HEK293 (cell line): ENCODE results near the gene CEP83.
A peak's percentile ranks its signal among the peaks of the same experiment; 100 is the strongest.

ENCODE experiments used
- FEZF1 ChIP-seq: fragments of 450-650 bp; formaldehyde crosslinking; IDR thresholded peaks from 2 replicates; pipeline ENCODE4 v1.5.1; 2016; ENCODE audit warnings: missing biosample characterization, missing genetic modification characterization
- HOXC10 ChIP-seq: sonication (generic); formaldehyde crosslinking; IDR thresholded peaks from 2 replicates; pipeline ENCODE4 v1.8.1; 2023; ENCODE audit warnings: mild to moderate bottlenecking, missing genetic modification reagents
- KLF1 ChIP-seq: fragments of 450-650 bp; formaldehyde crosslinking; IDR thresholded peaks from 2 replicates; pipeline ENCODE4 v1.5.1; 2016; ENCODE audit warnings: missing biosample characterization, missing genetic modification characterization
- KLF10 ChIP-seq: fragments of 450-650 bp; IDR thresholded peaks from 2 replicates; pipeline ENCODE4 v1.5.1; 2018; ENCODE audit warnings: missing biosample characterization, mild to moderate bottlenecking, missing genetic modification characterization
- KLF8 ChIP-seq: fragments of 450-650 bp; formaldehyde crosslinking; IDR thresholded peaks from 2 replicates; pipeline ENCODE4 v1.5.1; 2016; ENCODE audit warnings: missing biosample characterization, missing genetic modification characterization
- SALL2 ChIP-seq: fragments of 450-650 bp; formaldehyde crosslinking; IDR thresholded peaks from 2 replicates; pipeline ENCODE4 v1.5.0; 2017; ENCODE audit warnings: missing biosample characterization, mild to moderate bottlenecking, missing genetic modification characterization, borderline replicate concordance
- TCF7L2 ChIP-seq: IDR thresholded peaks from 2 replicates; pipeline ENCODE4 v1.6.1; 2011; ENCODE audit warnings: low read depth, mild to moderate bottlenecking, inconsistent platforms, low read length, moderate library complexity, borderline replicate concordance
- ZNF146 ChIP-seq: fragments of 450-650 bp; formaldehyde crosslinking; IDR thresholded peaks from 2 replicates; pipeline ENCODE4 v1.5.1; 2016; ENCODE audit warnings: missing biosample characterization, missing genetic modification characterization
- ZNF157 ChIP-seq: fragments of 450-650 bp; formaldehyde crosslinking; IDR thresholded peaks from 2 replicates; pipeline ENCODE4 v1.5.1; 2016; ENCODE audit warnings: missing biosample characterization, missing genetic modification characterization
- ZNF169 ChIP-seq: fragments of 450-650 bp; formaldehyde crosslinking; IDR thresholded peaks from 2 replicates; pipeline ENCODE4 v1.5.1; 2016; ENCODE audit warnings: missing biosample characterization, missing genetic modification characterization
- ZNF19 ChIP-seq: fragments of 450-650 bp; formaldehyde crosslinking; IDR thresholded peaks from 2 replicates; pipeline ENCODE4; 2016; ENCODE audit warnings: missing biosample characterization, missing genetic modification characterization, low read depth
- ZNF211 ChIP-seq: fragments of 450-650 bp; formaldehyde crosslinking; IDR thresholded peaks from 2 replicates; pipeline ENCODE4 v1.5.1; 2016; ENCODE audit warnings: low read depth, missing biosample characterization, missing genetic modification characterization
- ZNF266 ChIP-seq: fragments of 450-650 bp; formaldehyde crosslinking; IDR thresholded peaks from 2 replicates; pipeline ENCODE4 v1.5.1; 2016; ENCODE audit warnings: missing biosample characterization, missing genetic modification characterization, low read depth
- ZNF473 ChIP-seq: fragments of 450-650 bp; formaldehyde crosslinking; IDR thresholded peaks from 2 replicates; pipeline ENCODE4 v1.5.1; 2017; ENCODE audit warnings: missing biosample characterization, missing genetic modification characterization
- ZNF561 ChIP-seq: fragments of 450-650 bp; IDR thresholded peaks from 2 replicates; pipeline ENCODE4 v1.5.1; 2018; ENCODE audit warnings: missing biosample characterization, missing genetic modification characterization, borderline replicate concordance
- ZNF571 ChIP-seq: fragments of 450-650 bp; formaldehyde crosslinking; IDR thresholded peaks from 2 replicates; pipeline ENCODE4 v1.5.0; 2017; ENCODE audit warnings: missing biosample characterization, missing genetic modification characterization
- ZNF660 ChIP-seq: fragments of 450-650 bp; IDR thresholded peaks from 2 replicates; pipeline ENCODE4 v1.5.1; 2018; ENCODE audit warnings: missing biosample characterization, mild to moderate bottlenecking, missing genetic modification characterization
- ZNF670 ChIP-seq: fragments of 450-650 bp; formaldehyde crosslinking; IDR thresholded peaks from 2 replicates; pipeline ENCODE4 v1.5.1; 2016; ENCODE audit warnings: missing biosample characterization, missing genetic modification characterization, low read depth
- ZNF776 ChIP-seq: fragments of 450-650 bp; formaldehyde crosslinking; IDR thresholded peaks from 2 replicates; pipeline ENCODE4 v1.5.0; 2017; ENCODE audit warnings: missing biosample characterization, missing genetic modification characterization, borderline replicate concordance
- ZNF830 ChIP-seq: fragments of 450-650 bp; IDR thresholded peaks from 2 replicates; pipeline ENCODE4 v1.5.0; 2018; ENCODE audit warnings: missing biosample characterization, missing genetic modification characterization, low read depth, mild to moderate bottlenecking, moderate library complexity
- TF ChIP-seq, protein P1 (sequence below): fragments of 450-650 bp; formaldehyde crosslinking; conservative IDR thresholded peaks from 2 replicates; pipeline ENCODE4 v1.5.1; 2016; ENCODE audit warnings: low read depth, missing biosample characterization, missing genetic modification characterization
- TF ChIP-seq, protein P2 (sequence below): fragments of 450-650 bp; formaldehyde crosslinking; IDR thresholded peaks from 2 replicates; pipeline ENCODE4 v1.5.1; 2017; ENCODE audit warnings: missing biosample characterization, missing genetic modification characterization
- TF ChIP-seq, protein P3 (sequence below): fragments of 450-650 bp; formaldehyde crosslinking; IDR thresholded peaks from 2 replicates; pipeline ENCODE4 v1.5.0; 2017; ENCODE audit warnings: missing biosample characterization, missing genetic modification characterization, borderline replicate concordance
- TF ChIP-seq, protein P4 (sequence below): fragments of 450-650 bp; formaldehyde crosslinking; IDR thresholded peaks from 2 replicates; pipeline ENCODE4 v1.5.1; 2016; ENCODE audit warnings: missing biosample characterization, missing genetic modification characterization
- TF ChIP-seq, protein P5 (sequence below): fragments of 450-650 bp; formaldehyde crosslinking; IDR thresholded peaks from 2 replicates; pipeline ENCODE4 v1.5.1; 2017; ENCODE audit warnings: missing biosample characterization, mild to moderate bottlenecking, missing genetic modification characterization, moderate library complexity
- TF ChIP-seq, protein P6 (sequence below): fragments of 450-650 bp; formaldehyde crosslinking; IDR thresholded peaks from 2 replicates; pipeline ENCODE4; 2016; ENCODE audit warnings: missing biosample characterization, missing genetic modification characterization

The CEP83 gene

DNA sequence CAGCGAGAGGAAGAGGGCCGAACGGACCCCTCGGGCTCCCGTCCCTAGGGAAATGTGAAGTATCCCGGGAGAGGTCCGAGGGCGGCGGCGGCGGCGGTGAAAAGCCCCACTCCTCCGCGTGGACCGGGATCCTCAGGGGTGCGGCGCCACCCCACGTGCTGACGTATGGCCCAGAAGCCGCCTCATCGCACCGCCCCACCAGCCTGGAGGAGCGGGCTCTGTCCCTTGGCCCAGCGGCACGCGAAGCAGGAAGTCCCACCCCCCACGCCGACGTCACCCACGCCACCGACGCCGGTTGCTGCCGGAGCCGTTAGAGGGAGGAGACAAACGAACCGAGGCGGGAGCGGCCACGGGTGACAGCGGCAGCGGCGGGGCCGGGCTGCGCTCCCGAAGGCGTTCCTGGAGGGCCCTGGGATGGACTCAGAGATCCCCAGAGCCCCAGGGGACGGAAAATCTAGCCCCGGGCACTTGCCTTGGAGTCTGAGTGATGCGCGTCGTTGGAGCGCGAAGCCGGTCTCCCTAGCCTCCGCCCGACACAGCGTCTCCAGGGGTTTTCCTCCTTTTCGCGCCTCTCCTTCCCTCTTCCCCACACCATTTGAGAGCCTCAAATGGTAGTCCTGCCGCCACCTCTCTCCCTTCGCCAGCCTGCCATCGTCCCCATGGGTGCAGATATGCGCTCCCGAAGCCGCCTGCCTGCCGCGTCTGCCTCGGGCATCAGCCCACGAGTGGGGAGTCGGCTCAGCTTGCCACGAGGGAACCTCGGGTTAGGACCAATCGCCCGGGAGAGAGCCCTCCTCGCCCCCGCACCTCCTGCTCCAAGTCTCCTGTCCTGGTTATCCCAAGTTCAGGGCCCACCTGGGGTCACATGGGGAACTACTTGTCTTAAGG, at the start of gene CEP83 (continued):
- TF ChIP-seq, protein P1, sequence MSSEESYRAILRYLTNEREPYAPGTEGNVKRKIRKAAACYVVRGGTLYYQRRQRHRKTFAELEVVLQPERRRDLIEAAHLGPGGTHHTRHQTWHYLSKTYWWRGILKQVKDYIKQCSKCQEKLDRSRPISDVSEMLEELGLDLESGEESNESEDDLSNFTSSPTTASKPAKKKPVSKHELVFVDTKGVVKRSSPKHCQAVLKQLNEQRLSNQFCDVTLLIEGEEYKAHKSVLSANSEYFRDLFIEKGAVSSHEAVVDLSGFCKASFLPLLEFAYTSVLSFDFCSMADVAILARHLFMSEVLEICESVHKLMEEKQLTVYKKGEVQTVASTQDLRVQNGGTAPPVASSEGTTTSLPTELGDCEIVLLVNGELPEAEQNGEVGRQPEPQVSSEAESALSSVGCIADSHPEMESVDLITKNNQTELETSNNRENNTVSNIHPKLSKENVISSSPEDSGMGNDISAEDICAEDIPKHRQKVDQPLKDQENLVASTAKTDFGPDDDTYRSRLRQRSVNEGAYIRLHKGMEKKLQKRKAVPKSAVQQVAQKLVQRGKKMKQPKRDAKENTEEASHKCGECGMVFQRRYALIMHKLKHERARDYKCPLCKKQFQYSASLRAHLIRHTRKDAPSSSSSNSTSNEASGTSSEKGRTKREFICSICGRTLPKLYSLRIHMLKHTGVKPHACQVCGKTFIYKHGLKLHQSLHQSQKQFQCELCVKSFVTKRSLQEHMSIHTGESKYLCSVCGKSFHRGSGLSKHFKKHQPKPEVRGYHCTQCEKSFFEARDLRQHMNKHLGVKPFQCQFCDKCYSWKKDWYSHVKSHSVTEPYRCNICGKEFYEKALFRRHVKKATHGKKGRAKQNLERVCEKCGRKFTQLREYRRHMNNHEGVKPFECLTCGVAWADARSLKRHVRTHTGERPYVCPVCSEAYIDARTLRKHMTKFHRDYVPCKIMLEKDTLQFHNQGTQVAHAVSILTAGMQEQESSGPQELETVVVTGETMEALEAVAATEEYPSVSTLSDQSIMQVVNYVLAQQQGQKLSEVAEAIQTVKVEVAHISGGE (tag by site-specific recombination), result peak; percentile 54
- no peak for TF ChIP-seq ZNF473
- TF ChIP-seq SALL2 (tag by site-specific recombination), result no peak
- peak; percentile 80 for TF ChIP-seq ZNF561 (tag by site-specific recombination)
- TF ChIP-seq KLF10, result peak; percentile 58; the same call in 1 of the 2 replicates
- peak; percentile 12; the same call in 1 of the 2 replicates for TF ChIP-seq ZNF146 (tag by site-specific recombination)
- TF ChIP-seq ZNF571 (tag by site-specific recombination), result no peak
- no peak for TF ChIP-seq ZNF266 (tag by site-specific recombination)
- TF ChIP-seq ZNF211, result no peak
- TF ChIP-seq ZNF157, result no peak
- TF ChIP-seq, protein P2, sequence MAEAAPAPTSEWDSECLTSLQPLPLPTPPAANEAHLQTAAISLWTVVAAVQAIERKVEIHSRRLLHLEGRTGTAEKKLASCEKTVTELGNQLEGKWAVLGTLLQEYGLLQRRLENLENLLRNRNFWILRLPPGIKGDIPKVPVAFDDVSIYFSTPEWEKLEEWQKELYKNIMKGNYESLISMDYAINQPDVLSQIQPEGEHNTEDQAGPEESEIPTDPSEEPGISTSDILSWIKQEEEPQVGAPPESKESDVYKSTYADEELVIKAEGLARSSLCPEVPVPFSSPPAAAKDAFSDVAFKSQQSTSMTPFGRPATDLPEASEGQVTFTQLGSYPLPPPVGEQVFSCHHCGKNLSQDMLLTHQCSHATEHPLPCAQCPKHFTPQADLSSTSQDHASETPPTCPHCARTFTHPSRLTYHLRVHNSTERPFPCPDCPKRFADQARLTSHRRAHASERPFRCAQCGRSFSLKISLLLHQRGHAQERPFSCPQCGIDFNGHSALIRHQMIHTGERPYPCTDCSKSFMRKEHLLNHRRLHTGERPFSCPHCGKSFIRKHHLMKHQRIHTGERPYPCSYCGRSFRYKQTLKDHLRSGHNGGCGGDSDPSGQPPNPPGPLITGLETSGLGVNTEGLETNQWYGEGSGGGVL (tag by site-specific recombination), result peak; percentile 36; the same call in 1 of the 2 replicates
- TF ChIP-seq, protein P3, sequence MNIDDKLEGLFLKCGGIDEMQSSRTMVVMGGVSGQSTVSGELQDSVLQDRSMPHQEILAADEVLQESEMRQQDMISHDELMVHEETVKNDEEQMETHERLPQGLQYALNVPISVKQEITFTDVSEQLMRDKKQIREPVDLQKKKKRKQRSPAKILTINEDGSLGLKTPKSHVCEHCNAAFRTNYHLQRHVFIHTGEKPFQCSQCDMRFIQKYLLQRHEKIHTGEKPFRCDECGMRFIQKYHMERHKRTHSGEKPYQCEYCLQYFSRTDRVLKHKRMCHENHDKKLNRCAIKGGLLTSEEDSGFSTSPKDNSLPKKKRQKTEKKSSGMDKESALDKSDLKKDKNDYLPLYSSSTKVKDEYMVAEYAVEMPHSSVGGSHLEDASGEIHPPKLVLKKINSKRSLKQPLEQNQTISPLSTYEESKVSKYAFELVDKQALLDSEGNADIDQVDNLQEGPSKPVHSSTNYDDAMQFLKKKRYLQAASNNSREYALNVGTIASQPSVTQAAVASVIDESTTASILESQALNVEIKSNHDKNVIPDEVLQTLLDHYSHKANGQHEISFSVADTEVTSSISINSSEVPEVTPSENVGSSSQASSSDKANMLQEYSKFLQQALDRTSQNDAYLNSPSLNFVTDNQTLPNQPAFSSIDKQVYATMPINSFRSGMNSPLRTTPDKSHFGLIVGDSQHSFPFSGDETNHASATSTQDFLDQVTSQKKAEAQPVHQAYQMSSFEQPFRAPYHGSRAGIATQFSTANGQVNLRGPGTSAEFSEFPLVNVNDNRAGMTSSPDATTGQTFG (tag by site-specific recombination), result no peak
- TF ChIP-seq ZNF830 (tag by site-specific recombination), result no peak
- TF ChIP-seq TCF7L2, result no peak
- TF ChIP-seq FEZF1 (tag by site-specific recombination), result peak; percentile 50
- no peak for TF ChIP-seq ZNF670 (tag by site-specific recombination)
- TF ChIP-seq ZNF19 (tag by site-specific recombination), result no peak
- TF ChIP-seq, protein P4, sequence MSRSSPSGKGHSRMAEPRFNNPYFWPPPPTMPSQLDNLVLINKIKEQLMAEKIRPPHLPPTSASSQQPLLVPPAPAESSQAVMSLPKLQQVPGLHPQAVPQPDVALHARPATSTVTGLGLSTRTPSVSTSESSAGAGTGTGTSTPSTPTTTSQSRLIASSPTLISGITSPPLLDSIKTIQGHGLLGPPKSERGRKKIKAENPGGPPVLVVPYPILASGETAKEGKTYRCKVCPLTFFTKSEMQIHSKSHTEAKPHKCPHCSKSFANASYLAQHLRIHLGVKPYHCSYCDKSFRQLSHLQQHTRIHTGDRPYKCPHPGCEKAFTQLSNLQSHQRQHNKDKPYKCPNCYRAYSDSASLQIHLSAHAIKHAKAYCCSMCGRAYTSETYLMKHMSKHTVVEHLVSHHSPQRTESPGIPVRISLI, result no peak
- peak; percentile 30 for TF ChIP-seq KLF1 (tag by site-specific recombination)
- peak; percentile 81 for TF ChIP-seq KLF8 (tag by site-specific recombination)
- TF ChIP-seq, protein P5, sequence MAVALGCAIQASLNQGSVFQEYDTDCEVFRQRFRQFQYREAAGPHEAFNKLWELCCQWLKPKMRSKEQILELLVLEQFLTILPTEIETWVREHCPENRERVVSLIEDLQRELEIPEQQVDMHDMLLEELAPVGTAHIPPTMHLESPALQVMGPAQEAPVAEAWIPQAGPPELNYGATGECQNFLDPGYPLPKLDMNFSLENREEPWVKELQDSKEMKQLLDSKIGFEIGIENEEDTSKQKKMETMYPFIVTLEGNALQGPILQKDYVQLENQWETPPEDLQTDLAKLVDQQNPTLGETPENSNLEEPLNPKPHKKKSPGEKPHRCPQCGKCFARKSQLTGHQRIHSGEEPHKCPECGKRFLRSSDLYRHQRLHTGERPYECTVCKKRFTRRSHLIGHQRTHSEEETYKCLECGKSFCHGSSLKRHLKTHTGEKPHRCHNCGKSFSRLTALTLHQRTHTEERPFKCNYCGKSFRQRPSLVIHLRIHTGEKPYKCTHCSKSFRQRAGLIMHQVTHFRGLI (tag by site-specific recombination), result peak; percentile 85
- TF ChIP-seq HOXC10 (CRISPR knock-in tag), result 0 out of 2 replicates have a peak, but pooled peaks have one; percentile 48
- no peak for TF ChIP-seq ZNF169 (tag by site-specific recombination)
- no peak for TF ChIP-seq ZNF776 (tag by site-specific recombination)
- TF ChIP-seq ZNF660 (tag by site-specific recombination), result 0 out of 2 replicates have a peak, but pooled peaks have one; percentile 72
- TF ChIP-seq, protein P6, sequence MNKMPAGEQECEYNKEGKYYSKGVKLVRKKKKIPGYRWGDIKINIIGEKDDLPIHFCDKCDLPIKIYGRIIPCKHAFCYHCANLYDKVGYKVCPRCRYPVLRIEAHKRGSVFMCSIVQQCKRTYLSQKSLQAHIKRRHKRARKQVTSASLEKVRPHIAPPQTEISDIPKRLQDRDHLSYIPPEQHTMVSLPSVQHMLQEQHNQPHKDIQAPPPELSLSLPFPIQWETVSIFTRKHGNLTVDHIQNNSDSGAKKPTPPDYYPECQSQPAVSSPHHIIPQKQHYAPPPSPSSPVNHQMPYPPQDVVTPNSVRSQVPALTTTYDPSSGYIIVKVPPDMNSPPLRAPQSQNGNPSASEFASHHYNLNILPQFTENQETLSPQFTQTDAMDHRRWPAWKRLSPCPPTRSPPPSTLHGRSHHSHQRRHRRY (tag by site-specific recombination), result no peak
